Trophoblast cell (in vitro differentiated cells and primary cell): ENCODE results near the gene NAB2.
"Not testable (repeated sequence)": the region's sequence is repeated elsewhere in the genome, so short reads cannot be mapped to it uniquely, and the experiment has no call there.

Source experiments
- DNase-seq, 2 donors: peaks; one replicate each; pipeline ENCODE4 v3.0.0-alpha.2; 2016
- H2AFZ ChIP-seq: 2 replicates; pipeline ENCODE4 v1.6.1; 2013; ENCODE audit warnings: low read length, moderate library complexity, mild to moderate bottlenecking; ENCODE audit not compliant: insufficient read depth, poor library complexity
- H2AK5ac ChIP-seq: 2 replicates; pipeline ENCODE4 v1.6.1; 2013; ENCODE audit warnings: mild to moderate bottlenecking, low read length
- H2BK120ac ChIP-seq: 2 replicates; pipeline ENCODE4 v1.6.1; 2013; ENCODE audit warnings: low read length, mild to moderate bottlenecking, moderate library complexity; ENCODE audit not compliant: insufficient read depth, poor library complexity
- H2BK12ac ChIP-seq: 2 replicates; pipeline ENCODE4 v1.6.1; 2013; ENCODE audit warnings: mild to moderate bottlenecking, low read length, moderate library complexity
- H2BK5ac ChIP-seq: 2 replicates; pipeline ENCODE4 v1.6.1; 2013; ENCODE audit warnings: low read length, low read depth, moderate library complexity, mild to moderate bottlenecking; ENCODE audit not compliant: poor library complexity
- H3K14ac ChIP-seq: 2 replicates; pipeline ENCODE4 v1.6.1; 2013; ENCODE audit warnings: mild to moderate bottlenecking, low read length
- H3K18ac ChIP-seq: 2 replicates; pipeline ENCODE4 v1.6.1; 2013; ENCODE audit warnings: mild to moderate bottlenecking, low read length
- H3K23ac ChIP-seq: 2 replicates; pipeline ENCODE4 v1.6.1; 2013; ENCODE audit warnings: low read length
- H3K27ac ChIP-seq: 2 replicates; pipeline ENCODE4 v1.5.1; 2013; ENCODE audit warnings: low read depth, mild to moderate bottlenecking, inconsistent platforms, low read length, moderate library complexity
- H3K27me3 ChIP-seq: 2 replicates; pipeline ENCODE4 v1.6.1; 2013; ENCODE audit warnings: inconsistent platforms, mild to moderate bottlenecking, low read length, moderate library complexity; ENCODE audit not compliant: insufficient read depth
- H3K36me3 ChIP-seq, 2 experiments: 1 replicate in 1 of 2; 2 replicates in 1 of 2; pipeline ENCODE4 v1.6.1; 2013; ENCODE audit warnings: low read length in 2 of 2, mild to moderate bottlenecking in 2 of 2, moderate library complexity in 1 of 2; ENCODE audit not compliant: insufficient read depth in 2 of 2, control insufficient read depth in 1 of 2
- H3K4ac ChIP-seq: 2 replicates; pipeline ENCODE4 v1.6.1; 2013; ENCODE audit warnings: low read depth, mild to moderate bottlenecking, low read length, moderate library complexity
- H3K4me1 ChIP-seq, 2 experiments: 1 replicate in 1 of 2; 2 replicates in 1 of 2; pipeline ENCODE4 v1.6.1; 2013; ENCODE audit warnings: low read length in 2 of 2, mild to moderate bottlenecking in 2 of 2, moderate library complexity in 1 of 2; ENCODE audit not compliant: insufficient read depth in 2 of 2, control insufficient read depth in 1 of 2
- H3K4me2 ChIP-seq: 2 replicates; pipeline ENCODE4 v1.6.1; 2013; ENCODE audit warnings: inconsistent platforms, mild to moderate bottlenecking, low read length, moderate library complexity
- H3K4me3 ChIP-seq: 2 replicates; pipeline ENCODE4 v1.5.1; 2013; ENCODE audit warnings: mild to moderate bottlenecking, low read depth, low read length, inconsistent platforms
- H3K79me1 ChIP-seq: one replicate; pipeline ENCODE4 v1.6.1; 2013; ENCODE audit warnings: low read length
- H3K79me2 ChIP-seq: 2 replicates; pipeline ENCODE4 v1.6.1; 2013; ENCODE audit warnings: low read length, mild to moderate bottlenecking; ENCODE audit not compliant: control insufficient read depth, insufficient read depth, poor library complexity
- H3K9ac ChIP-seq: 2 replicates; pipeline ENCODE4 v1.6.1; 2013; ENCODE audit warnings: mild to moderate bottlenecking, low read length
- H3K9me3 ChIP-seq: 2 replicates; pipeline ENCODE4 v1.6.1; 2013; ENCODE audit warnings: low read depth, mild to moderate bottlenecking, control low read depth, inconsistent platforms, low read length; ENCODE audit not compliant: insufficient read depth
- H4K12ac ChIP-seq: 2 replicates; pipeline ENCODE4 v1.6.1; 2013; ENCODE audit warnings: low read depth, mild to moderate bottlenecking, low read length, moderate library complexity
- H4K8ac ChIP-seq: 2 replicates; pipeline ENCODE4 v1.6.1; 2013; ENCODE audit warnings: low read depth, mild to moderate bottlenecking, low read length, moderate library complexity
- H4K91ac ChIP-seq: one replicate; pipeline ENCODE4 v1.6.1; 2013; ENCODE audit warnings: low read depth, mild to moderate bottlenecking, low read length, moderate library complexity
- WGBS: extraction: QIAGEN DNeasy Blood & Tissue Kit; methylation state at CpG from one replicate; pipeline ENCODE4 v1.1.7; 2013; ENCODE audit warnings: missing lambda C conversion rate; ENCODE audit not compliant: insufficient read length, insufficient coverage; ENCODE audit errors: extremely low coverage; 5-methylcytosine and 5-hydroxymethylcytosine counted together

NAB2 gene

GRCh38 chr12:57069523-57069922 lies 19.4 kb upstream of the NAB2 start:
- no CpG with 5 or more reads among the region's 3 CpGs for WGBS
- Histone ChIP-seq H3K4me1 (no peaks in the 10 kb centered on the region), H3K27ac (no peak overlapping the region)

GRCh38 chr12:57072661-57073060 lies 16.3 kb upstream of the NAB2 start:
- Histone ChIP-seq H2BK120ac (no peak overlapping the region), H3K36me3 (peaks cover 10 to 12% of the 10 kb centered on the region in 2 experiments), H3K18ac (no peak overlapping the region), H2AK5ac (no peak overlapping the region), H3K27ac (no peak overlapping the region), H4K12ac (no peak overlapping the region), H3K9me3 (no peaks in the 10 kb centered on the region), H4K91ac (no peak overlapping the region), H3K14ac (no peak overlapping the region), H3K4ac (no peak overlapping the region), H3K4me1 (no peaks in the 10 kb centered on the region), H2BK5ac (no peak overlapping the region), H2AFZ (no peak overlapping the region), H3K23ac (no peak overlapping the region), H3K4me2 (no peak overlapping the region), H3K9ac (no peak overlapping the region), H3K79me2 (no peaks in the 10 kb centered on the region), H4K8ac (no peak overlapping the region), H2BK12ac (no peak overlapping the region), H3K79me1 (no peaks in the 10 kb centered on the region), H3K27me3 (no peaks in the 10 kb centered on the region), H3K4me3 (no peak overlapping the region)
- DNase-seq, result peak in 1 of 2 donors; percentile 35
- WGBS, result no CpG with 5 or more reads among the region's 2 CpGs

More at GRCh38 chr12:57069523-57069922, 19.4 kb upstream of the NAB2 start:
- Histone ChIP-seq H3K23ac (no peak overlapping the region), H3K4ac (no peak overlapping the region), H4K12ac (no peak overlapping the region), H3K27me3 (no peaks in the 10 kb centered on the region), H3K9me3 (no peaks in the 10 kb centered on the region), H4K91ac (no peak overlapping the region), H3K79me2 (no peaks in the 10 kb centered on the region), H3K79me1 (no peaks in the 10 kb centered on the region), H2BK5ac (no peak overlapping the region), H2BK120ac (no peak overlapping the region), H3K9ac (peak overlapping the region; percentile 28), H3K4me3 (no peak overlapping the region), H3K36me3 (peaks cover 12 to 15% of the 10 kb centered on the region in 2 experiments), H2AFZ (no peak overlapping the region), H2BK12ac (no peak overlapping the region), H3K14ac (no peak overlapping the region), H2AK5ac (no peak overlapping the region), H3K18ac (no peak overlapping the region), H3K4me2 (no peak overlapping the region), H4K8ac (no peak overlapping the region)
- peak; percentile 64 to 90 for DNase-seq

GRCh38 chr12:57073566-57074450 lies 15.1 kb upstream of the NAB2 start:
- H2BK12ac ChIP-seq, H3K4me3 ChIP-seq, H3K36me3 ChIP-seq, H3K4me1 ChIP-seq, H2AK5ac ChIP-seq, H3K4ac ChIP-seq, H4K12ac ChIP-seq, H3K79me2 ChIP-seq, H4K91ac ChIP-seq, H2BK120ac ChIP-seq, H3K18ac ChIP-seq, H3K79me1 ChIP-seq, H4K8ac ChIP-seq, H3K27ac ChIP-seq, H3K9ac ChIP-seq, H2BK5ac ChIP-seq, H3K23ac ChIP-seq, H2AFZ ChIP-seq, H3K14ac ChIP-seq, H3K27me3 ChIP-seq, H3K9me3 ChIP-seq, DNase-seq, H3K4me2 ChIP-seq: not testable (repeated sequence)
- no CpG with 5 or more reads among the region's 6 CpGs for WGBS

- no CpG with 5 or more reads among the region's 39 CpGs for WGBS
- peak; percentile 100 for DNase-seq
Measured at GRCh38 chr12:57078519-57079404, 10.2 kb upstream of the NAB2 start, which contains the start of gene NEMP1. NEMP1 (minus strand) TSS chr12:57078791; CDS start chr12:57078745, 46 bp downstream.

More at GRCh38 chr12:57078519-57079404, 10.2 kb upstream of the NAB2 start, which contains the start of gene NEMP1:
- Histone ChIP-seq H3K18ac (peak within 1 kb of the TSS; percentile 26), H4K91ac (peak within 1 kb of the TSS; percentile 21), H3K79me2 (peaks cover 4% of the 10 kb centered on the region), H2AFZ (peak within 1 kb of the TSS; percentile 5), H3K4me1 (no peaks in the 10 kb centered on the region), H3K14ac (peak within 1 kb of the TSS; percentile 39), H3K9me3 (no peaks in the 10 kb centered on the region), H3K27ac (peak within 1 kb of the TSS; percentile 50), H2BK120ac (no peak within 1 kb of the TSS), H3K4me3 (peak within 1 kb of the TSS; percentile 82), H4K8ac (peak within 1 kb of the TSS; percentile 31), H2BK5ac (peak within 1 kb of the TSS; percentile 35), H2AK5ac (no peak within 1 kb of the TSS), H2BK12ac (no peak within 1 kb of the TSS), H3K4ac (peak within 1 kb of the TSS; percentile 5), H3K36me3 (peaks cover 0 to 3% of the 10 kb centered on the region in 2 experiments), H3K9ac (peak within 1 kb of the TSS; percentile 85), H3K4me2 (peak within 1 kb of the TSS; percentile 88), H3K79me1 (no peaks in the 10 kb centered on the region), H3K27me3 (no peaks in the 10 kb centered on the region), H4K12ac (peak within 1 kb of the TSS; percentile 37), H3K23ac (no peak within 1 kb of the TSS)
